ENCODE measurements around the gene ITPA. TPM values are rescaled to one million over a fixed set of nuclear protein-coding genes. Genes with fewer than 3 reads are reported as not detected.

Gene ITPA
- total and polyA plus RNA-seq, 2 of the 13 experiments (the other 11 are each of a cell fraction or from before 2014, with no cell fraction given) = 60.1 to 103 TPM

- TF ChIP-seq EHMT2 (IDR thresholded peaks at IDR 0.05; ENCODE audit: borderline replicate concordance, low read depth, low read length) = no peak
- TF ChIP-seq MXI1 (IDR thresholded peaks at IDR 0.05; ENCODE audit: borderline replicate concordance, low read depth, low read length) = no peak
- no peak for TF ChIP-seq MLLT10 (CRISPR knock-in tag; IDR thresholded peaks at IDR 0.05)
- no peak for TF ChIP-seq ZUFSP (CRISPR knock-in tag; IDR thresholded peaks at IDR 0.05; ENCODE audit: borderline replicate concordance)
- TF ChIP-seq NR3C1 (CRISPR knock-in tag; IDR thresholded peaks at IDR 0.05) = no peak
- TF ChIP-seq, protein P1, sequence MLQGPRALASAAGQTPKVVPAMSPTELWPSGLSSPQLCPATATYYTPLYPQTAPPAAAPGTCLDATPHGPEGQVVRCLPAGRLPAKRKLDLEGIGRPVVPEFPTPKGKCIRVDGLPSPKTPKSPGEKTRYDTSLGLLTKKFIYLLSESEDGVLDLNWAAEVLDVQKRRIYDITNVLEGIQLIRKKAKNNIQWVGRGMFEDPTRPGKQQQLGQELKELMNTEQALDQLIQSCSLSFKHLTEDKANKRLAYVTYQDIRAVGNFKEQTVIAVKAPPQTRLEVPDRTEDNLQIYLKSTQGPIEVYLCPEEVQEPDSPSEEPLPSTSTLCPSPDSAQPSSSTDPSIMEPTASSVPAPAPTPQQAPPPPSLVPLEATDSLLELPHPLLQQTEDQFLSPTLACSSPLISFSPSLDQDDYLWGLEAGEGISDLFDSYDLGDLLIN (CRISPR knock-in tag; IDR thresholded peaks at IDR 0.05; ENCODE audit: borderline replicate concordance) = no peak
- no peak for TF ChIP-seq KDM1A (CRISPR knock-in tag; IDR thresholded peaks at IDR 0.05)
- no peak for TF ChIP-seq HIVEP1 (CRISPR knock-in tag; IDR thresholded peaks at IDR 0.05)
- TF ChIP-seq CC2D1A (CRISPR knock-in tag; IDR thresholded peaks at IDR 0.05) = no peak
- TF ChIP-seq ZFP62 (CRISPR knock-in tag; IDR thresholded peaks at IDR 0.05) = 0 out of 2 replicates have a peak, but pooled peaks have one; percentile 23
- TF ChIP-seq TRAFD1 (CRISPR knock-in tag; IDR thresholded peaks at IDR 0.05; ENCODE audit: borderline replicate concordance) = no peak
- TF ChIP-seq MED13 (CRISPR knock-in tag; IDR thresholded peaks at IDR 0.05) = 0 out of 2 replicates have a peak, but pooled peaks have one; percentile 58
- TF ChIP-seq CAMTA2 (CRISPR knock-in tag; IDR thresholded peaks at IDR 0.05; ENCODE audit: borderline replicate concordance) = no peak
- no peak for TF ChIP-seq U2AF2 (IDR thresholded peaks at IDR 0.05; ENCODE audit: low read depth, low read length)
- TF ChIP-seq, protein P2, sequence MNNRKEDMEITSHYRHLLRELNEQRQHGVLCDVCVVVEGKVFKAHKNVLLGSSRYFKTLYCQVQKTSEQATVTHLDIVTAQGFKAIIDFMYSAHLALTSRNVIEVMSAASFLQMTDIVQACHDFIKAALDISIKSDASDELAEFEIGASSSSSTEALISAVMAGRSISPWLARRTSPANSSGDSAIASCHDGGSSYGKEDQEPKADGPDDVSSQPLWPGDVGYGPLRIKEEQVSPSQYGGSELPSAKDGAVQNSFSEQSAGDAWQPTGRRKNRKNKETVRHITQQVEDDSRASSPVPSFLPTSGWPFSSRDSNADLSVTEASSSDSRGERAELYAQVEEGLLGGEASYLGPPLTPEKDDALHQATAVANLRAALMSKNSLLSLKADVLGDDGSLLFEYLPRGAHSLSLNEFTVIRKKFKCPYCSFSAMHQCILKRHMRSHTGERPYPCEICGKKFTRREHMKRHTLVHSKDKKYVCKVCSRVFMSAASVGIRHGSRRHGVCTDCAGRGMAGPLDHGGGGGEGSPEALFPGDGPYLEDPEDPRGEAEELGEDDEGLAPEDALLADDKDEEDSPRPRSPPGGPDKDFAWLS (CRISPR knock-in tag; IDR thresholded peaks at IDR 0.05; ENCODE audit: borderline replicate concordance) = no peak
- no peak for TF ChIP-seq CSRNP2 (CRISPR knock-in tag; conservative IDR thresholded peaks at IDR 0.05; ENCODE audit: low read depth)
- TF ChIP-seq ZBTB37 (CRISPR knock-in tag; IDR thresholded peaks at IDR 0.05) = no peak
- 0 out of 2 replicates have a peak, but pooled peaks have one; percentile 27 for TF ChIP-seq ZNF616 (CRISPR knock-in tag; IDR thresholded peaks at IDR 0.05; ENCODE audit: low read depth)
- 0 out of 2 replicates have a peak, but pooled peaks have one; percentile 51 for TF ChIP-seq ZNF749 (CRISPR knock-in tag; IDR thresholded peaks at IDR 0.05; ENCODE audit: borderline replicate concordance)
- no peak for TF ChIP-seq ZNF703 (CRISPR knock-in tag; IDR thresholded peaks at IDR 0.05; ENCODE audit: borderline replicate concordance)
- TF ChIP-seq ZNF777 (CRISPR knock-in tag; IDR thresholded peaks at IDR 0.05) = no peak
These were observed 6.4 kb upstream of the ITPA start (continued) for GRCh38 chr20:3202965-3203314.

Data from HepG2 (cell line).